Right lobe of liver (tissue), 6 donors: ENCODE measurements around the gene KCNJ6. TPM values are rescaled to one million over a fixed set of nuclear protein-coding genes. Genes with fewer than 3 reads are reported as not detected.

Experiments
- ATAC-seq, 4 donors: fragments of 200-7000 bp; cut with Tn5 transposase; one replicate each; pipeline ENCODE4 v1.9.1; 2020; ENCODE audit warnings: mild to moderate bottlenecking in 4 of 4, moderate library complexity in 4 of 4
- DNase-seq, 3 donors: peaks; one replicate each; pipeline ENCODE4 v3.0.0-alpha.2; 2020
- H3K27ac ChIP-seq, 3 donors: fragments of 200-600 bp; one replicate each; pipeline ENCODE4 v1.8.0; 2022
- H3K27me3 ChIP-seq, 2 donors: fragments of 200-600 bp; one replicate each; pipeline ENCODE4 v1.8.0; 2022
- H3K36me3 ChIP-seq, 4 donors: fragments of 200-600 bp; sonication (generic) in 1 of 4; one replicate each; pipeline versions ENCODE4 v1.5.1 to v1.8.0; 2017 to 2022; ENCODE audit warnings: control low read depth in 1 of 4
- H3K4me1 ChIP-seq, 4 donors: fragments of 200-600 bp; sonication (generic) in 1 of 4; one replicate each; pipeline versions ENCODE4 v1.5.1 to v1.8.0; 2017 to 2022; ENCODE audit warnings: control low read depth in 1 of 4
- H3K4me3 ChIP-seq, 3 donors: fragments of 200-600 bp; one replicate each; pipeline ENCODE4 v1.8.0; 2022
- H3K9me3 ChIP-seq, 4 donors: fragments of 200-600 bp; sonication (generic) in 1 of 4; one replicate each; pipeline versions ENCODE4 v1.5.1 to v1.8.0; 2017 to 2022; ENCODE audit warnings: control low read depth in 1 of 4
- POLR2A ChIP-seq: fragments of 450-650 bp; IDR thresholded peaks from one replicate; pipeline ENCODE4 v1.6.1; 2017; ENCODE audit warnings: antibody characterized with exemption, mild to moderate bottlenecking
- WGBS: methylation state at CpG from one replicate; pipeline ENCODE4 v1.1.6; 2018; ENCODE audit warnings: low coverage, low lambda C conversion rate; ENCODE audit not compliant: insufficient coverage; ENCODE audit errors: missing lambda C conversion rate; 5-methylcytosine and 5-hydroxymethylcytosine counted together
- intact Hi-C, 2 donors: fragments of 100-400 bp; cut with DNase I; formaldehyde crosslinking; loops; one replicate each; pipeline versions ENCODE4 v1.11.2 to v1.14.1; 2022
- total RNA-seq, 6 experiments: library from RNA; depleted of rRNA in 2 of 6; stranded (reverse); fragments of >200 nt in 2 of 6; fragmentation: NEBNext Ultra II Directional in 3 of 6; extraction: Animal tissue kit (Norgen Biotek cat#: 25700) in 3 of 6; gene quantifications; one replicate each; pipeline versions ENCODE4 v1.1.0 to v1.2.4, GENCODE V29; 2016 to 2023
- TF ChIP-seq, protein P1 (sequence below), 4 donors: fragments of 200-600 bp in 3 of 4; fragments of 450-650 bp in 1 of 4; IDR thresholded peaks; one replicate each; pipeline versions ENCODE4 v1.5.1 to v1.8.0; 2016 to 2022; ENCODE audit warnings: antibody characterized with exemption in 4 of 4, mild to moderate bottlenecking in 2 of 4
- donor health status: DM: no; HTN: yes; CAD: no.
- donor health status: DM: no; HTN: no; CAD: no.
- donor health status: DM: no; HTN: no; CAD: no.
- donor health status: DM: no; HTN: yes; CAD: no.
- donor health status: DM: no; HTN: yes; CAD: no.

KCNJ6 gene
- total RNA-seq, 6 experiments from 2014 or later: under 0.01 to 0.12 TPM; not detected in 4

DNA sequence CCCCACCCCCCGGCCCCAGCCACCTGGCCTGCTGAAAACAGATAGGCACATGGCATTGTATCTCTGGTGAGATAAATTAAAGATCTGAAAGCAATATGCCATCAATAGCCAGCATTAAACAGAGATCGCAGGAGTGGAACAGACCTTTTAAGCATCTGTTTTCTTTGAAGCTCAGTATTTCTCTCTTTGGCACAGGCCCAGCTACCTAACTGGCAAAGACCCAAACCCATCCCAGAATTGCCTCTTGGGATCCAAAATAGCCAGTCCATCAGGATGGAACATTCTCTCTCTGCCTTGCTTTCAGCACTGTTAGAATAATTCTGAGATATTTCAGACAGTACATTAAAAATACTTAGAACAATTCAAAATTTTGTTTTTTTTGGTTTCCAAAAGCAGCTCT lies 46.0 kb downstream of the KCNJ6 start:
- whole genome bisulfite sequencing: 77% methylated on average over 2 of the region's 2 CpGs
- no peak for DNase-seq

DNA sequence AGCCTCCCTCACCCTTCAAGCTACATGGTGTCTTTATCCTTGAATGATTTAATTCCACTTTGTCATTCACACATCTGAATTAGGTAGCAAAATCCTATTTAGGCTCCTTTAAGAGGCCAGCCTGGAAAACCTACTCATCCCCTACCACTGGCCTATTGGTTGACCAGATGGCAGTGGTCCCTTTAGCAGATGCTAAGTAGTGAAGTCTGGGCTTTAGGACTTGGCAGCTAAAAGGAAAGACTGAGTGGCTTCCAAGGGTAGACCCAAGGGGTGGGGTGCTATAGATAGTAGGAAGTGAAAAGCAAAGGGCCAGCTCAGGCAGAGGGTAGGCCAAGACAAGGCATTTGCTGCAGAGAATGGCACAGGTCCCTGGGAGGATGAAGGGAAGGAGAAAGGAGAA lies 46.6 kb downstream of the KCNJ6 start:
- H3K4me3 ChIP-seq: no peak overlapping the region
- no peak overlapping the region for H3K27ac ChIP-seq
- no peaks in the 10 kb centered on the region for H3K36me3 ChIP-seq
- H3K27me3 ChIP-seq: no peaks in the 10 kb centered on the region
- TF ChIP-seq POLR2A: no peak
- TF ChIP-seq, protein P1, sequence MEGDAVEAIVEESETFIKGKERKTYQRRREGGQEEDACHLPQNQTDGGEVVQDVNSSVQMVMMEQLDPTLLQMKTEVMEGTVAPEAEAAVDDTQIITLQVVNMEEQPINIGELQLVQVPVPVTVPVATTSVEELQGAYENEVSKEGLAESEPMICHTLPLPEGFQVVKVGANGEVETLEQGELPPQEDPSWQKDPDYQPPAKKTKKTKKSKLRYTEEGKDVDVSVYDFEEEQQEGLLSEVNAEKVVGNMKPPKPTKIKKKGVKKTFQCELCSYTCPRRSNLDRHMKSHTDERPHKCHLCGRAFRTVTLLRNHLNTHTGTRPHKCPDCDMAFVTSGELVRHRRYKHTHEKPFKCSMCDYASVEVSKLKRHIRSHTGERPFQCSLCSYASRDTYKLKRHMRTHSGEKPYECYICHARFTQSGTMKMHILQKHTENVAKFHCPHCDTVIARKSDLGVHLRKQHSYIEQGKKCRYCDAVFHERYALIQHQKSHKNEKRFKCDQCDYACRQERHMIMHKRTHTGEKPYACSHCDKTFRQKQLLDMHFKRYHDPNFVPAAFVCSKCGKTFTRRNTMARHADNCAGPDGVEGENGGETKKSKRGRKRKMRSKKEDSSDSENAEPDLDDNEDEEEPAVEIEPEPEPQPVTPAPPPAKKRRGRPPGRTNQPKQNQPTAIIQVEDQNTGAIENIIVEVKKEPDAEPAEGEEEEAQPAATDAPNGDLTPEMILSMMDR (IDR thresholded peaks at IDR 0.05): no peak
- no peaks in the 10 kb centered on the region for H3K4me1 ChIP-seq
- intact Hi-C loops: no loop called here
- DNase-seq (no peak), ATAC-seq (no peak)
- H3K9me3 ChIP-seq: no peaks in the 10 kb centered on the region

More for the DNA sequence above, 46.0 kb downstream of the KCNJ6 start:
- Histone ChIP-seq H3K4me1 (no peaks in the 10 kb centered on the region), H3K9me3 (no peaks in the 10 kb centered on the region), H3K4me3 (no peak overlapping the region), H3K27me3 (no peaks in the 10 kb centered on the region), H3K36me3 (no peaks in the 10 kb centered on the region), H3K27ac (no peak overlapping the region)
- no peak for ATAC-seq
- intact Hi-C loops: no loop called here
- TF ChIP-seq POLR2A: no peak
- TF ChIP-seq, protein P1 (IDR thresholded peaks at IDR 0.05): no peak

- Histone ChIP-seq H3K36me3 (no peaks in the 10 kb centered on the region), H3K4me1 (no peaks in the 10 kb centered on the region), H3K27me3 (no peaks in the 10 kb centered on the region), H3K27ac (no peak overlapping the region), H3K4me3 (no peak overlapping the region), H3K9me3 (no peaks in the 10 kb centered on the region)
- intact Hi-C loops: no loop called here
- no peak for ATAC-seq
- TF ChIP-seq POLR2A: no peak
- TF ChIP-seq, protein P1 (IDR thresholded peaks at IDR 0.05): no peak
- 63% methylated on average over 10 of the region's 11 CpGs for WGBS
- no peak for DNase-seq
Measured at GRCh38 chr21:37868446-37869295, 47.6 kb downstream of the KCNJ6 start.

DNA sequence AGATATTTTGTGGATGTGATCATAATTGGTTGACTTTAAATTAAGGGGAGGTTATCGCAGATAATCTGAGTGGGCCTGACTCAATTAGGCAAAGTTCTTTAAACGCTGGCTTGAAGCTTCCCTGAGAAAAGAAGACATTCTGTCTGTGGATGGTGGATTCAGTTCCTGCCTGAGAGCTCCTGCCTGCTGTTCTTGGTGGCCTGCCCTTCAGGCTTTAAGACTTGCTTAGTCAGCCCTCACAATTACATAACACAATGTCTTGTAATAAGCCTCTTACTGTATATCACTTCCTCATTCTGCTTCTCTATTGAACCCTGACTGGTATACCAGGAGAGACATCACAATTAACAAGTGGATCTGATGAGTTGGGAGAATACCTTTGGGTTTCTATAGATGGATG lies 50.2 kb downstream of the KCNJ6 start:
- H3K9me3 ChIP-seq: no peaks in the 10 kb centered on the region
- TF ChIP-seq POLR2A: no peak
- TF ChIP-seq, protein P1 (IDR thresholded peaks at IDR 0.05): no peak
- no peaks in the 10 kb centered on the region for H3K36me3 ChIP-seq
- no peaks in the 10 kb centered on the region for H3K27me3 ChIP-seq
- no peak overlapping the region for H3K27ac ChIP-seq
- no peak for DNase-seq
- peak; percentile 53 to 74 (median 64) for ATAC-seq
- 69% methylated on average over 2 of the region's 2 CpGs for WGBS
- H3K4me1 ChIP-seq: peaks cover 0 to 9% (median 0%) of the 10 kb centered on the region in 4 donors
- no peak overlapping the region for H3K4me3 ChIP-seq
- intact Hi-C loops: no loop called here
